ENCODE data around the gene TARS3.
A peak's percentile ranks its signal among the peaks of the same experiment; 100 is the strongest.

Gene TARS3

DNA sequence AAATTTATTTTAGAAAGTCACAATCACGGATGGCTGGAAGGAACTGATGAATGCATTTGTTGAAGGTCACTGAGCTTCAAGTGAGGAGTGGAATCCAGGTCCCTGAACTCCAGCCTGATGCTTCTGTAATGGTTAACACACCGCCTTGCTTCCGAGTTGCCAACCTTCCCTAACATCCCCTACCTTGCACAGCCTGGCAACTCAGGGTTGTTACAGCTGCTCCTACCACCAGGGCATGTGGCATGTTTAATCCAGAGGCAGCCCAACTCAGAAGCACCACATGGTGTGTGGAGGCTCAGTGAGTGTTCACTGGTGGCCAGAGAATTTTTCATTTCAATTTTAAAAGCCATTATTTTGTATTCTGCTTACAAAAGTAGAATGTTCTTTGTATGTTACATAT lies 77.0 kb downstream of the TARS3 start:
- TF ChIP-seq, protein P1, sequence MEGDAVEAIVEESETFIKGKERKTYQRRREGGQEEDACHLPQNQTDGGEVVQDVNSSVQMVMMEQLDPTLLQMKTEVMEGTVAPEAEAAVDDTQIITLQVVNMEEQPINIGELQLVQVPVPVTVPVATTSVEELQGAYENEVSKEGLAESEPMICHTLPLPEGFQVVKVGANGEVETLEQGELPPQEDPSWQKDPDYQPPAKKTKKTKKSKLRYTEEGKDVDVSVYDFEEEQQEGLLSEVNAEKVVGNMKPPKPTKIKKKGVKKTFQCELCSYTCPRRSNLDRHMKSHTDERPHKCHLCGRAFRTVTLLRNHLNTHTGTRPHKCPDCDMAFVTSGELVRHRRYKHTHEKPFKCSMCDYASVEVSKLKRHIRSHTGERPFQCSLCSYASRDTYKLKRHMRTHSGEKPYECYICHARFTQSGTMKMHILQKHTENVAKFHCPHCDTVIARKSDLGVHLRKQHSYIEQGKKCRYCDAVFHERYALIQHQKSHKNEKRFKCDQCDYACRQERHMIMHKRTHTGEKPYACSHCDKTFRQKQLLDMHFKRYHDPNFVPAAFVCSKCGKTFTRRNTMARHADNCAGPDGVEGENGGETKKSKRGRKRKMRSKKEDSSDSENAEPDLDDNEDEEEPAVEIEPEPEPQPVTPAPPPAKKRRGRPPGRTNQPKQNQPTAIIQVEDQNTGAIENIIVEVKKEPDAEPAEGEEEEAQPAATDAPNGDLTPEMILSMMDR (conservative IDR thresholded peaks at IDR 0.05; ENCODE audit: low read depth, low read length), result no peak
- DNase-seq (ENCODE audit: low read depth), result no peak
- H3K4me3 ChIP-seq (ENCODE audit: low read length), result no peak overlapping the region

DNA sequence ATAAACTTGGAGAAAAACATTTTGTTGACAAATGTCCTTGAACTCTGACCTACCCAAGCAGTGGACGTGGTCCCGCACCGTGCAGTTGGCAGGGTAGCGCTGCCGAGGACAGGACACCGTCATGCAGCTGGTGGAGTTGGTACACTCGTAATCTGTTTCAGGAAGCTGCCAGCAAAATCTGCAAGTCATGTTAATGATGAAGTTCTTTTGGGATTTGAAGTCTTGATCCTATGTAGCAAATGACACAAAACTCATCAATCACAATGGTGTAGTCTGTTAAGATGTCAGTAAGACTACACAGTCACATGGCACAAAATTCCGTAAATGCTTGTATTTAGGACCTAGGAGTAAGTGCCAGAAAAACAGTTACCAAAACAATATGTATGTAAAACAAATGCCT lies 77.6 kb downstream of the TARS3 start:
- no peak overlapping the region for H3K4me3 ChIP-seq (ENCODE audit: low read length)
- no peak for DNase-seq (ENCODE audit: low read depth)
- TF ChIP-seq, protein P1 (conservative IDR thresholded peaks at IDR 0.05; ENCODE audit: low read depth, low read length), result no peak

DNA sequence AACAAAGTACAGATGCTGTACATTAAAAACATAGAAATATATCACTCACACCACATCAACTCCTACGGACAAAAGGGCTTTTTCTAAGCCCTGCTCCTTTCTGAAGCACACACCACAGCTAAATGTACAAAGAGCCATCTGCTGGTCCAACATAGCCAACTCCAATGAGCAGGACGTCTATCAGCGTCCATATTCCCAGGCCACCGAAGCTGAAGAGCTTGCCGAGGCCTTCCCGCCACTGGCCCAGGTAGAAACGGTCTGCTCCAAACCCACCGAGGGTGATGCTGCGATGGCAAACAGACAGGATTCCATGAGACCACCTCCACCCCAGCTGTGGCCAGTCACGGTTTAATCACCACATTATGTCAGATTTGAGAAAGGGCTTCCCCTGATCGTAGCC lies 81.9 kb downstream of the TARS3 start:
- no peak overlapping the region for H3K4me3 ChIP-seq (ENCODE audit: low read length)
- TF ChIP-seq, protein P1 (conservative IDR thresholded peaks at IDR 0.05; ENCODE audit: low read depth, low read length), result no peak
- DNase-seq (ENCODE audit: low read depth), result no peak

DNA sequence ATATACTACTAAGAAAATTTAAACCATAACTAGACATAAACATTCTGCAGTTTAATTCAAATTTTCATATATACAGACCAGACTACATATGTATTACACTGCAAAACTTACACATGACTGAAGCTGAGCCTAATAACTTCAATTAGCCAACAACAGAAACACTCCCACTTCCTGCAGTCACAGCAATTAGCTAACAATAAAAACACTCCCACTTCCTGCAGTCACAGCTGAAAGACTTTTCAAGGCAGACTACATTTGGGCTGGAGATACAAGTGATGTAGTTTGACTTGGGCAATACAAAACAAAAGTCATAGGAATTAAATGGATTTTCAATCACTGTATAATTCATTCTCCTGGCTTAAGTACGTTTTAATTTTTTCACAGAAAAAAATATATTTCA lies 82.4 kb downstream of the TARS3 start:
- TF ChIP-seq, protein P1 (conservative IDR thresholded peaks at IDR 0.05; ENCODE audit: low read depth, low read length), result no peak
- no peak overlapping the region for H3K4me3 ChIP-seq (ENCODE audit: low read length)
- DNase-seq (ENCODE audit: low read depth), result no peak

DNA sequence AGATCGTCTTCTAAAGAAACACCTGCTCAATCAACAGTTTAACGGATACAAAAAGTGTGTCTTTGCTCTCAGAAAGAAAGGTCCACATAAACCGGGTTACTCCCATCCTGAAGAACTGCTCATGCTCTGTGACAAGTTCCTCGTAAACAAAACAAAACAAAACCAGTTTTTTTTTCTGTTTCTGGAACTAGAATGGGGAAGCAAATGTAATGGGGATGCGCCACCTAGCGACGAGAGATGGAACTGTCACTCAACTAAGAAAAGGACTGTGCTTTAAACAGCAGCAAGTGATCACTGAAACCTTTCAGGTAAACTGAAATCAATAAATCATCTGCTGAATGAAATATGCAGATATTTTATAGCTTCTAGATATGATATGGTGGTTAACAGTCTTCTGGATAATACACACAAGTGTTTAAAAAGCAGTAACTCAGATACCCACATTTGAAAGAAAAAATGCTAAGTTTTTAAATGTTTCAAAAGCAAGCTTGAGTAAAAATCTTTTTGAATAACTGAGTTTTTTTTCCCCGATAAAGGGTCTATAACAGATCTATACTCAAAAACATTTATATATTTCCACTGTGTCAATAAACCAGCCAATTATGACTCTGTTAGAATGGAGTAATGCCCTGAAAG lies 83.0 kb downstream of the TARS3 start:
- TF ChIP-seq, protein P1 (conservative IDR thresholded peaks at IDR 0.05; ENCODE audit: low read depth, low read length), result peak; percentile 95
- DNase-seq (ENCODE audit: low read depth), result no peak
- H3K4me3 ChIP-seq (ENCODE audit: low read length), result no peak overlapping the region

DNA sequence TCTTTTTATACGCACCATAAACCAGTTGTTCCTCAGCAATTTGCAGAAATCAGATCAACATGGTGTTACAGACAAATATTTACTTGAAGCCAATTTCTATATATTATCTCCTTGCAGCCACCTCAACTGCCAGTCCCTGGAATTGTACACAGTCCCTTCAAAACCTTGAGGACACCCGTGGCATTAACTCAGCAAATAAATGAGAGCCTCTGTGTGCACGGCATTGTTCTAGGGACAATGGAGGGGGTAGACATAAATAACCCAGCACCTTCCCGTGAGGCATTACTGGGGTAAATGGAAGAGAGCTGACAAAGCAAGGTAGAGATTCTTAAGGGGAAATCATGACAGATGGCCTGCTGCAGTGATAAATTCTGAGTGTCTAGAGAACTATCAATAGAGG lies 84.6 kb downstream of the TARS3 start:
- DNase-seq (ENCODE audit: low read depth), result no peak
- no peak overlapping the region for H3K4me3 ChIP-seq (ENCODE audit: low read length)
- TF ChIP-seq, protein P1 (conservative IDR thresholded peaks at IDR 0.05; ENCODE audit: low read depth, low read length), result no peak

DNA sequence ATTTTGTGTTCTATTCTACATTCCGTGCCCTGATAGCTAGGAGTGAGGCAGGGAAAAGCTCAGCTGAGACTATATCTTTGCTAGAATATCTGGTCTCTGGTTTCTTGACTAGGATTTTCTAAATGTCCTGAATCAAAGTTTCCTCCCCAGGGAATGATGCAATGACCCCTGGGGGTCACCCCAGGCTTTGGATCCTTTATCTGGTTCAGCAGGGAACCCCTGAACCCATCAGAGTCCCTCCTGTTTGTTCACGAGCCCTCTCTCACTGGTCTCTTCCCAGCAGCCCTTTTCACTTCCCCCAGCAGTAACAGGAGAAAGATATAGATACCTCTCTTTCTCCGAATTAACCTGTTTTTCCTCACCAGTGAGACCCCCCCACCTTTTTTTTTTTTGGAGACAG lies 86.4 kb downstream of the TARS3 start:
- H3K4me3 ChIP-seq (ENCODE audit: low read length), result no peak overlapping the region
- DNase-seq (ENCODE audit: low read depth), result no peak
- TF ChIP-seq, protein P1 (conservative IDR thresholded peaks at IDR 0.05; ENCODE audit: low read depth, low read length), result no peak

Data from retinal pigment epithelial cell (primary cell).